ENCODE results near the gene HELT. TPM values are rescaled to one million over a fixed set of nuclear protein-coding genes. Genes with fewer than 3 reads are reported as not detected.

Gene HELT
- total and polyA plus RNA-seq, 9 donors: not detected

DNA sequence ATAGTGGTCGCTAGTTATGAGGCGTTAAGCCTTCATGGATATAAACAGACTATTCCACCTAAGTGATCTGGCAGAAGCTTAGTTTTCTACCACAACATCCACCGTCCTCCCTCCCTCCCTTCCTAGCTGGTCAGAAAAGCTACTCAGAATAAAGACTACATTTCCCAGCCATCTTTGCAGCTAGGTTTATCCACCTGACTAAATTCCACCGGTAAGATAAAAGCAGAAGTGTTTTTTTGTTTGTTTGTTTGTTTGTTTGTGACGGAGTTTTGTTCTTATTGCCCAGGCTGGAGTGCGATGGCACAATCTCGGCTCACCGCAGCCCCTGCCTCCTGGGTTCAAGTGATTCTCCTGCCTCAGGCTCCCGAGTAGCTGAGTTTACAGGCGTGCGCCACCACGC lies 44.3 kb downstream of the HELT start:
- TF ChIP-seq EP300 (IDR thresholded peaks at IDR 0.05) (no peak), POLR2A (IDR thresholded peaks at IDR 0.05) (no peak)
- TF ChIP-seq, protein P1, sequence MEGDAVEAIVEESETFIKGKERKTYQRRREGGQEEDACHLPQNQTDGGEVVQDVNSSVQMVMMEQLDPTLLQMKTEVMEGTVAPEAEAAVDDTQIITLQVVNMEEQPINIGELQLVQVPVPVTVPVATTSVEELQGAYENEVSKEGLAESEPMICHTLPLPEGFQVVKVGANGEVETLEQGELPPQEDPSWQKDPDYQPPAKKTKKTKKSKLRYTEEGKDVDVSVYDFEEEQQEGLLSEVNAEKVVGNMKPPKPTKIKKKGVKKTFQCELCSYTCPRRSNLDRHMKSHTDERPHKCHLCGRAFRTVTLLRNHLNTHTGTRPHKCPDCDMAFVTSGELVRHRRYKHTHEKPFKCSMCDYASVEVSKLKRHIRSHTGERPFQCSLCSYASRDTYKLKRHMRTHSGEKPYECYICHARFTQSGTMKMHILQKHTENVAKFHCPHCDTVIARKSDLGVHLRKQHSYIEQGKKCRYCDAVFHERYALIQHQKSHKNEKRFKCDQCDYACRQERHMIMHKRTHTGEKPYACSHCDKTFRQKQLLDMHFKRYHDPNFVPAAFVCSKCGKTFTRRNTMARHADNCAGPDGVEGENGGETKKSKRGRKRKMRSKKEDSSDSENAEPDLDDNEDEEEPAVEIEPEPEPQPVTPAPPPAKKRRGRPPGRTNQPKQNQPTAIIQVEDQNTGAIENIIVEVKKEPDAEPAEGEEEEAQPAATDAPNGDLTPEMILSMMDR (IDR thresholded peaks at IDR 0.05): no peak
- no peaks in the 10 kb centered on the region for H3K9me3 ChIP-seq
- no peak overlapping the region for H3K27ac ChIP-seq
- WGBS, 3 donors: 90 to 92% (median 92%) methylated on average over 12 of the region's 12 CpGs
- no peaks in the 10 kb centered on the region for H3K36me3 ChIP-seq
- H3K4me1 ChIP-seq (ENCODE audit: insufficient read depth): peaks cover 2% of the 10 kb centered on the region
- intact Hi-C loops (cut with DNase I): no loop called here
- DNase-seq: no peak
- no peak overlapping the region for H3K4me3 ChIP-seq
- H3K27me3 ChIP-seq: no peaks in the 10 kb centered on the region

DNA sequence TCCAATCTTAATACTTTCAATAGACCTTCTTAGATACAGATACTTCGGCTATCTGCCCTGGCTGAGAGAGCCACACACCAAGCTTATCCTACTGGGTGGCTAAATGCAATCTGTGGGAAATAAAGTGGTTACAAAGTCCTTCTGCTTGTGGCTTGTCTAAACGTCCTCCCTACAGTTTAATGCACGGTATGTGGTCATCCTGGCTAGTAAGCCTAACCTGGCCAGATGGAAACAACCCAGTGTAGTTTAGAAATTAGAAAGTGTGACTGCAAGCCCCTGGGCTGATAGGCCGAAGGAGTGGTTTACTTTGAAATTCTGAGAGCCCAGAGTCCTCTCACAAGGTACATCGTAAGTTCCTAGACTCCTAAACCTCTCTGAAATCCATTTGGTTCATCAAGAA lies 47.9 kb downstream of the HELT start:
- no peak for TF ChIP-seq EP300 (IDR thresholded peaks at IDR 0.05)
- no peak overlapping the region for H3K27ac ChIP-seq
- peaks cover 2% of the 10 kb centered on the region for H3K4me1 ChIP-seq (ENCODE audit: insufficient read depth)
- intact Hi-C loops (cut with DNase I): no loop called here
- 84 to 90% (median 90%) methylated on average over 5 of the region's 5 CpGs for WGBS, 3 donors
- no peak overlapping the region for H3K4me3 ChIP-seq
- no peaks in the 10 kb centered on the region for H3K9me3 ChIP-seq
- H3K27me3 ChIP-seq: no peaks in the 10 kb centered on the region
- DNase-seq: no peak
- H3K36me3 ChIP-seq: no peaks in the 10 kb centered on the region

DNA sequence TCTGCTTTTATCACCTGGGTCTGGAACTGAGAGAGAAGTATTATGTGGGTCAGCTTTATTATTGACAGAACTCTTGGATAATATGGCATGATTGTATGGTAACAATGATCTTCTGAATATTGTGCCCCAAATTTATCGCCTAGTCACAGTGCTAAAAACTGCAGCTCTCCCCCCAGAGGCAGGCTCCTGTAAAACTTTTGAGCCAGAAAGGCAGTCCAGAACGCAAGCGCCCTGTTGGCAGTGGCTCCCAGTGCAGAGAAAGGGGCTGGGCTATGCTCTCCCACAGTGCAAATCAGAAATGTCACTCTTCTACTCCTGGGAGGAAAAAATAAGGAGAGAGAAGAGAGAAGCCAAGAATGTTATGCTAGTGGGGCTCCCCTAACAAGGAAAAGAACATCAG lies 50.5 kb downstream of the HELT start:
- Histone ChIP-seq H3K9me3 (no peaks in the 10 kb centered on the region), H3K36me3 (no peaks in the 10 kb centered on the region), H3K27ac (no peak overlapping the region), H3K27me3 (no peaks in the 10 kb centered on the region), H3K4me3 (no peak overlapping the region), H3K4me1 (ENCODE audit: insufficient read depth) (peaks cover 2% of the 10 kb centered on the region)
- 55 to 64% (median 63%) methylated on average over 3 of the region's 3 CpGs for WGBS, 3 donors
- DNase-seq: no peak
- intact Hi-C loops (cut with DNase I): no loop called here
- no peak for TF ChIP-seq POLR2A (IDR thresholded peaks at IDR 0.05)
- TF ChIP-seq, protein P1 (IDR thresholded peaks at IDR 0.05): no peak
- no peak for TF ChIP-seq EP300 (IDR thresholded peaks at IDR 0.05)

Other genes with a start within 250 kb of the HELT start
- gene ACSL1, start 192.5 kb upstream of the HELT start, total RNA-seq: 10 to 100 TPM; 12.0 to 47.9 (median 19.8) TPM
- gene ACSL1, start 192.5 kb upstream of the HELT start, polyA plus RNA-seq: 10 to 100 TPM; 12.8 to 41.5 TPM
- gene SLC25A4, start 124.8 kb downstream of the HELT start, total RNA-seq: 10 to 100 TPM; 19.6 to 35.6 (median 26.6) TPM
- 10 to 100 TPM; 18.8 to 23.2 TPM for gene SLC25A4, start 124.8 kb downstream of the HELT start, polyA plus RNA-seq
- 10 to 100 TPM; 28.8 to 57.6 (median 46.7) TPM for gene CFAP97, start 185.5 kb downstream of the HELT start, total RNA-seq
- gene CFAP97, start 185.5 kb downstream of the HELT start, polyA plus RNA-seq: 10 to 100 TPM; 14.1 to 29.5 TPM
- gene SNX25, start 191.1 kb downstream of the HELT start, total RNA-seq: 10 to 100 TPM; 14.1 to 28.4 (median 19.8) TPM
- gene SNX25, start 191.1 kb downstream of the HELT start, polyA plus RNA-seq: 10 to 100 TPM in 1 of 2 donors, 1 to 10 TPM in 1; 7.9 to 11.6 TPM

Data from ovary (tissue), 9 donors.